NCI-H2171 (cell line): ENCODE measurements around the gene TEX47.

Source experiments
- DNase-seq: peaks from one replicate; lab custom pipeline; 2025; lab: John Stamatoyannopoulos, UW

The TEX47 gene

DNA sequence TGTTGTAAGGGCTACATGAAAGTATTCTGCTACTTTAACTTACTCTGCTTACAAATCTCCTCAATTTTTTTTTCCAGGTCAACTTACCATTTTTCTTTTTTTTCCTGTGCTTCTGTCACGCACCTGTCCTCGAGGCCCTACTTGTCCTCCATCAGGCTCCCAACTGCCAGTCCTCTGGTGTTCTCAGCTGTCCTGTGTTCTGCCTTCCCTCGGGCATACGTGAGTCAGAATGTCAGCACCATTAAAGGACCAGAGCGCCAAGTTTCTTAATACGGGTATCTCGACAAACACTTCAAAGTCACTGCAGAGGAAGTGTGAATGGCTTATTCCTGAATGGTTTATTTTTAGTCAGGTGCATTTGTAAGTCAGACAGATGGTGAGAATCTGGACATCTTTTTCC is at the start of gene TEX47:
TEX47 (minus strand) TSS at position 185 of the 400 bp plus-strand sequence. CDS start 795 bp downstream, outside the sequence.
- no peak for DNase-seq

- DNase-seq: no peak
These were observed 49.6 kb upstream of the TEX47 start for GRCh38 chr7:88845091-88845490.

GRCh38 chr7:88842201-88842600 is 46.7 kb upstream of the TEX47 start:
- DNase-seq: no peak

GRCh38 chr7:88835147-88835728 is 39.7 kb upstream of the TEX47 start:
- peak; percentile 2 for DNase-seq

- no peak for DNase-seq
These were observed 30.7 kb upstream of the TEX47 start for GRCh38 chr7:88826222-88826621.

DNA sequence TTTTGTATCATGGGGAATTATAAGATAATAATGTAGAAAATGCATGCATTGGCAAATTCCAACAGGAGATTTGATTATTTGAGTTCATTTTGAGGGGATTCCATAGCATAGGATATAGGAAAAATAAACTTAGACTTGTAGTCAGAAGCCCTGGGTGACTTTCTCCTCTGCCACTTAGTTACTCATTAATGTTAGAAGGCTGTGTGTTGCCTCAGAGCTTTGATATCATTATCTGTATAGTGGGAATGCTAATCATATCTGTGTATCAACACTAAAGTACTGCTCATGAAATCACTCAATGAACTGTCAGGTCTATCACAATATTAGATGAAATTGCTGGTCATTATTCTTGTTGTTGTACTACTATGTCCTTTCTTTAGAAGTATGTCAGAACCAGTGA is 23.0 kb upstream of the TEX47 start:
- DNase-seq: no peak

DNA sequence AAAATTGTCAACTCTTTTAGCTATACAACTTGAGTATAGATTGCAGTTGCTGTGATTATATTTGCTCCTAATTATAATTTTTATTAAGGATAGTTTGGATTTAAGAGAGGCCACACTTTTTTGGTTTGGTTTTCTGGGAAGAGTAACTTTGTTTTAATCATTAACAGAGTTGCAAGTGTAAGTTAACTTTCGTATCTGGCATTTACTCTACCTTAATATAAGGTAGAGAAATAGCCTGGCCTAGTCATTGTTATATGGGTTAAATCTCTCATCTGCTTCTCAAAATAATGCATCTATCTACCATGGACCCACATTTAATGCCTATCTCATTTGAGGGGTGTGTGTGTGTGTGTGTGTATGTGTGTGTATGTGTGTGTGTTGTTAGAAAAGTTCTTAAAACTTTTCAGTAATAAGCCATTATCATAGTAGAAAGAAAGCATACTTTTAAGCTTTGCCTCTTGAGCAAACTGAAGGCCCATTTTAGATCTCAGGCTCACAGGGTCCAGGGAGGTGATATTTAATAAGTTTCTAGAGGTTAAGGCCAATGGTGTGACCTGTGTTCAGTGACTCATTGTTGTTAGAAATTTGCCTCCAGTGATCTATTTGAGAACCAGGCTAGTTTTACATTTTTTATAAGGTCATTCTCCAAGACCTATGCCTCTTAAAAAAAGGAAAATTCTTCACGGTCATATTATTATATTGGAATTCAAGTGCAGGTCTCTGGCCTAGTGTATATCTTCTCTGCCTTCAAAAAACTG is 10.9 kb upstream of the TEX47 start:
- no peak for DNase-seq

DNA sequence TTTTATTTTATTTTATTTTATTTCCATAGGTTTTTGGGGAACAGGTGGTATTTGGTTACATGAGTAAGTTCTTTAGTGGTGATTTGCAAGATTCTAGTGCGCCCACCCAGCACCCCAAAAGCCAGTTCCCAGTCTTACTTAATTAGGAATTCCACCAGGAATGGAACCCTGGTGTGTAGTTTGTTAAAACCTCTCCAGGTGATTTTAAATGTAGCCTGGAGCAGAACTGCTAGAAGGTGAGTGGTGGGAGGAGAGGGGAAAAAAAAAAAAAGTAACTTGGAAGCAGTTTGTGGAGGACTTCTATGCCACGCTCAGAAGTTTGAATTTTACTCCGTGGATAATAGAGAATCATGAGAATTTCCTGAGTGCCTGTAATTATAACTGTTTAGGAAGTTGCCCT is 5.5 kb upstream of the TEX47 start:
- no peak for DNase-seq

DNA sequence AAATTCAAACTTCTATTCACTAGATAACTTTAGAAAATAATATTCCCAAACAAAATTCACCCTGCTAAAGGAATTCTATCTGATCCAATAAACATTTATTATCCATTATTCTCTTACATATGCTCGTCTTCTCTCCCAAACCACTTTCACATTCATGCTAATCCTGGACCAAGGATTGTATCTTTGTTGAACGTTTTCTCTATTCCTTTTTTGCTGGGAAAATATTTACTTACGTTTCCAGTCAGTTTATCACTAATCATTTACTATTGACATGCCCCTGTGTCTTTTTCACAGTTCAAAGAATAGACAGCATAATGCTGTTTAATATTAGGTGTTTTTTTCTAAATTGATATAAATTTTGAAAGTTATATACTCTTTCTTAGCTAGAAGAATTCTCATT is 3.2 kb downstream of the TEX47 start:
- DNase-seq: no peak

DNA sequence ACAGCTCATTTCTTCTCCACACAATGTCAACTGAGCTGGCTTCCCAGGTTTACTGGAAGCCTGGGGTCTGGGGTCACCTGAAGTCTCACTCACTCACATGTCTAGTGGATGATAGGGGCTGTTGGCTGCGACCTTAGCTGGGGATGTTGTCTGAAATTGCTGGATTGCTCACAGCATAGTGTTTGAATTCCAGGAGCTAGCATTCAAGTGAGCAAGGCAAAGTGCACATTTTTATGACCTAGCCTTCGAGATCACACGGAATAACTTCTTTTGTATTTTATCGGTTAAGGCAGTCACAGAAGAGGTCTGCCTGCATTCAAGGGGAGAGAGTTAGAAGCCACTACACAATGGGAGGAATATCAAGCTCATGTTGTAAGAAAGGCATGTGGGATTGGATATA is 3.6 kb downstream of the TEX47 start:
- DNase-seq: no peak

GRCh38 chr7:88789480-88790064 is 6.0 kb downstream of the TEX47 start:
- DNase-seq: no peak

DNA sequence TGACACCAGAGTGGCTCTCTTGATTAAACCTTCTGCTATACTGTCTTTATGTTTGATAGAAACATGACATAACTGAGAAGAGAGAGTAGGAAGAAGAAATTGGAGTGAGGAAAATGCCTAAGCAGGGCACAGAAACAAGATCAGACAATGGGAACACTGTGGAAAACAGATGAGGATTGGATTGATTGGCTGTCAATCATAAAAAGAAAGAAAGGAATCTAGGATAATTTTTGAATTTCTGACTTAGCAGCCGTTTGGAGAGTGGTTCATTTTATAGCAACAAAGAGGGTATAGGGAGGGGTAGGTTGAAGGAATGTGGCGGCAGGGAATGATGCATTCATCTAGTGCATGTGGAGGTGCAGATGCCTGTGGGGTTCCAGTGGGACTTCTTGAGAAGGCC is 7.8 kb downstream of the TEX47 start:
- no peak for DNase-seq

GRCh38 chr7:88775838-88776237 is 19.7 kb downstream of the TEX47 start:
- no peak for DNase-seq

GRCh38 chr7:88772776-88773175 is 22.8 kb downstream of the TEX47 start:
- no peak for DNase-seq

DNA sequence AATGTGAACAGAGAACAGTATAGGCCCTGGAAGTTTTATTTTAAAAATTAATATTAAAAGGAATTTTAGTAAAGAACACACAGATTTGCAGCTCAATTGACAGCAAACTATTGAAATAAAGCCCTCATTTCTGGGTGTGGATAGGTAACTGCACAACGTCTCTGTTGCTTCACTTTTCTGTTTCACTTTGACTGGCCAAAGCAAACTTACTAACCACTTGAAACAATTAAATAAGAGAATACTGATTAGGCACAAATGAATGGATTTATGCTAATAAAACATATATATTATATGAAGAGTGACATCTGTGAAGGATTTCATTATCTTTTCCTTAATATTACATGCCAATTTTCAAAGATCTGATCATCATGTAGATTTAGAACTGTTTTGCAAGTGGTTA is 24.1 kb downstream of the TEX47 start:
- no peak for DNase-seq

GRCh38 chr7:88761779-88762178 is 33.8 kb downstream of the TEX47 start:
- no peak for DNase-seq

- no peak for DNase-seq
These were observed 35.4 kb downstream of the TEX47 start for GRCh38 chr7:88760136-88760515.

DNA sequence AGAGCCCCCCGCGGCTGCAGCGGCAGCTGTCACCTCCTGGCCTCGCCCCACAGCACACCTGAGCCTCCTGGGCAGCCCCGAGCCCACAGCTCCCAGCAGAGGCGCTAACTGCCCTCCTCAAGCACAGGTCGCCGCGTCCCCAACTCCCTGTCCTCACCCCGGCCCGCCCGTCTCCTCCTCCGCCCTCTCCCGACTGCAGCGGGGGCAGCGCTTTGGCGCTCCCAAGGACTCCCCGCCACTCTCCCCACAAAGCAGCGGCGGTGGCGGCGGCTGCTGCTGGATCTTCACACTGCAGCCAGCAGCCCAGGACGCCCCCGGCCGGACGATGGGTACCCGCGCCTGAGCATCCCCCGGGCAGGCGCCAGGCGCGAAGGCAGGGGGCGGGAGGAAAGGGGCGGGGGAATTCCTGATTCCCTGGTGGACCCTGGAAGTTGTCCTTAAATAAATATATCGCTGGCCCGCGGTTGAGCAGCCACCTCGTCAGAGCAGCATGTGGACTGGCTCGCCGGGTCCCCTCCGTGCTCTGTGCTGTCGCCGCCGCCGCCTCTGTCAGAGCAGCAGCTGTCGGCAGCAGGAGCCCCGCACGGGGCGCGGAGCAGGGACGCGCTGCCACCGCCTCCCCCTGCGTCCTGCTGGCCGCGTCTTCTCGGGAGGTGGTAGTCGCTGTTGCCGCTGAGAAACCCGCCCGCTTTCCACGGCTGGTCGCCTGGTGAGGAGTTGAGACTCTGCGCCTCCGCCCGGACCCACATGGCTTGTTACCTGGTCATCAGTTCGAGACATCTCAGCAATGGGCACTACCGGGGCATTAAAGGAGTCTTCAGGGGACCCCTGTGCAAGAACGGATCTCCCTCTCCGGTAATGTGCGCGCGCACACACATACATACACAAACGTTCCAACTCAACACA is 36.1 kb downstream of the TEX47 start, which contains the start of gene ZNF804B:
ZNF804B (plus strand) TSS at position 471 of the 906 bp plus-strand sequence; CDS start at position 748, 277 bp downstream.
- DNase-seq: no peak

DNA sequence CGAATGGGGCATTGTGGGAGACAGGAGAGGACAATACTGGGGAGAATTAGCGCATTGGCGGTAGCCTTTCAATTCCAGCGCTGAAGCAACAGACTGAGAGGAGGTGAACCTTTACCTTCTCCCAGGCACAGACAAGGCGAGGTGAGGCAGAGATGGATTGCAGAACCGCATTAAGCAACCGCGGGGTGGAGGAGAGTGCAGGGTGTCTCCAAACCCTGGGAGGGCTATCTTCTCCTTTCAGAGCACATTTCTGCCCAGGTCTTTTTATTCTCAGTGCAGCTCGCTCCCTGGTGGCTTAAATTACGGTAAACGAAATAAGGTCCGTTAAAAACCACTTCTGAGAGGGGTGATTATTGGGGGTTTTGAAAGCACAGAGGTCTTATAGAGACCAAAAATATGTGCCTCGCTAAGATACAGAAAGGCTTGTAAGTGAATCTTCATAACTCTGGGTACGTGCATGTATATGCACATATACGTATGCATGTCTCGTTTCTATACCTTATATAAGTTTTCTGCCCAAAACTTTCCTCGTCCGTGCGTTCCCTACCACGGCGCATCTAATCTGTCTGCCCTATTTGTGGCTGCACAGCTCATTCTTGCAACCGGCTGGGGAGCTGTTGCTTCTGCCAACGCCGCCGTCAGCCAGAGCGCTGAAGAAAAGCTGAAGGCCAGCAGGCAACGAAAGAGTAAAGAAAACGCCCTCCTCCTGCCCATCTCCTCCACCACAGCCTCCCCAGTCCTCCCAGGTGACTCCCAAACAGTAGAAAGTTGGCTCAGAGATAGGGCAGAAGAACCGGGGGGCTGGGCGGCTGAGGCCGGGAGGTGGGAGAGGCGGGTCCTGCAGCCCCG is 36.9 kb downstream of the TEX47 start:
- DNase-seq: no peak

GRCh38 chr7:88757371-88757770 is 38.2 kb downstream of the TEX47 start:
- no peak for DNase-seq

- DNase-seq: no peak
These were observed 38.7 kb downstream of the TEX47 start for GRCh38 chr7:88756802-88757201.
